GM12873 (cell line): ENCODE results near the gene RBM5.

ENCODE experiments used
- CTCF ChIP-seq: IDR thresholded peaks from 2 replicates; pipeline ENCODE4 v1.5.1; 2012; ENCODE audit warnings: low read depth, mild to moderate bottlenecking, moderate library complexity, low read length, control low read depth; ENCODE audit not compliant: insufficient read depth; ENCODE audit errors: missing control alignments

RBM5 gene

DNA sequence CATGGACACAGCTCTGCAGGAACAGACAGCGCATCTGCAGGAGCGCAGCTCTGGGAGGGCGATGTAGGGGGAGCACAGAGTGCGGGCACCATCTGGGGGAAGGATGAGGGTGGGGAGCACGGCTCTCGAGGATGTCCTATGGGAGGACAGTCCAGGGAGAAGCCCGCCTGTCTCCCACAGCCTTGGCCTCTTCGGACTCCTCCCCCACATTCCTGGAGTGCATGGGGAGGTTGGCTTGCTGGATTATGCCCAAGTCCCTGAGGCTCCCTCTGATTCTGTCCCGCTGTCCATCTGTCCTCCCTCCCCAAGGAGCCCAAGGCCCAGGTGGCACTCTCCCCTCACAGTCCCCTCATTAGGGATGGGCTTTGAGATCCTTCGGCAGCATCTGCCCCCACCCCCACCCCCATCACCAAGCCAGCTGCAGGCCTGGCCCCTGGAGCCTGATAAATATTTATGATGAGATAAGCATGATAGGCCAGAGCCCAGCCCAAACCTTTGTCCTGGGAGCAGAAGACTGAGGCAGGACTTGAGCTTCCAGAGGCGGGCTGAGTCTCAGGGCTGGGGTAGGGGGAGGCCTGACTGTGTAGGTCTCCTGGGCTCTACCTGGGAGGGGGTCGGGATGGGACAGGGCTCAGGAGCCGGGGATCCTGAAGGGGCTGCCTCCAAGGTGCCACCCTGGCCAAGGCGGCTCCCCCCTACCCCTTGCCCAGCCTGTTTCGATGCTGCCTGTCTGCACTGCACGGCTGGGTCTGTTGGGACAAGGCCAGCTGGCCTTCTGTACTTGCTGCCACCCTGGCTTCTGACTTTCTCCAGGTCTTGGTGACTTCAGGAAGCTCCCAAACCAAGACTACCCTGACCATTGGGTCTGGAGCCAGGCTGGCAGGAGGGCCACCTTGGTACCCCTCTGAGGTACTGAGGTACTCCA is 37.8 kb downstream of the RBM5 start:
- no peak for TF ChIP-seq CTCF

DNA sequence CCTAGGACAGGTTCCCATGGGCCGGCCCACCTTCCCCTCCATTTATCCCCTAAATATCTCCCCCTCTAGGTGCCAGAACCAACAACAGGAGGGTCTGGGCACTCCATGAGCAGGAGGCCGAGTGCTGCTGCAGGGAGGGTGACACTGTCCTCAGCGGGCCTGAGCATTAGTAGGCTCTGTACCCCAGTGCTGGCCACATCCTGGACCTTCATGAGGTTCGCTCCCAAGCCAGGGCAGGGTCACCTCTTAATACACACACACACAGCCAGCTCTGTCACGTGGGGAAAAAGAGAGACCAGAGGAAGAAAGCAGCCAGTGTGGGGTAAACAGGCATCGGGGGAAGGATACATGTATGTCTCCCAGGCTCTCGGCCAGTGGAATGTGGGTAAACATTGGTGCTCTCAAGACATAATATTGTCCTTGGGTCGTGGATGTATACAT is 38.6 kb downstream of the RBM5 start:
- TF ChIP-seq CTCF: no peak

DNA sequence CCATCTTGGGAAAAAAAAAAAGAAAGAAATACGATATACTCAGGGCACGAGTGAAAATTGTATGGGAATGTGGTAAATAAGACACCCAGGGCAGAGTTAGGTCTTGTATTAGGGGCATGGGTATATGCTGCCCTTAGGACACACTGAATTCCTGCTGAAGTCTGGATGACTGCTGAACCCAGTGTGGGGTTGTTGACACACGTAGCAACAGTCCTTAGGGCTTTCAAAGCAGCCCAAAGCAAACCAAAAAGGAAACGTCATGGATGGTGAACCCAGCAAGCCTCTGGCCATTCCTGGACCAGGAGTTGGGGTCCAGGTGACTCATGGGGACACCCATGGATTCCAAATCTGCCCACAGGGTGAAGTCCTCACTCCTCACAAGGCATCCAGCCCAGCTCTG is 39.3 kb downstream of the RBM5 start:
- no peak for TF ChIP-seq CTCF

- no peak for TF ChIP-seq CTCF
These were observed 41.7 kb downstream of the RBM5 start for GRCh38 chr3:50130436-50130835.

- TF ChIP-seq CTCF: no peak
These were observed 43.9 kb downstream of the RBM5 start for GRCh38 chr3:50132421-50133282.

GRCh38 chr3:50133283-50133615 is 44.5 kb downstream of the RBM5 start:
- TF ChIP-seq CTCF: no peak

DNA sequence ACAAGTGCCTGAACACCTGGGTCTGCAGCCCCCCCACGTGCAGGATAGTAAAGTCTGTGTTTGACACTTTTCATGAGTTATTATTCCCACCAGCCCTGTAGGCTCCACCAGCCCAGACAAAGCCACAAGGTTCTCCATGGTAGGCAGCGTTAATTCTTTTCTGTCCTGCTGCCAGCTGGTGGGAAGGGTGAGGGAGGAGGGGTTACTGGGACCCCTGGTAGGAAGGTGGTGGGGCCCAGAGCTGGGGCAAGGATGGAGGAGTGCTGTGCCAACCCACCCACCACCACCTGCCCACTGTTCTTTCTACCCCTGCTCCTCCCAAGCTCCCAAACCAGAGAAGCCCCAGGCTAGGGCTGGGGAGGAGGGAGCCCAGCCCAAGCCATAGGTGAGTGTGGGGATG is 45.6 kb downstream of the RBM5 start:
- TF ChIP-seq CTCF: no peak
